Neural crest cell (in vitro differentiated cells): ENCODE measurements around the gene CIDEB. TPM values are rescaled to one million over a fixed set of nuclear protein-coding genes. Genes with fewer than 3 reads are reported as not detected.
A peak's percentile ranks its signal among the peaks of the same experiment; 100 is the strongest.

Source experiments
- DNase-seq: peaks from one replicate; pipeline ENCODE4 v3.0.0; 2021; ENCODE audit warnings: low read depth, mixed read lengths, low spot score
- H3K27ac Mint-ChIP-seq: one replicate; pipeline ENCODE4 v1.8.0; 2021; ENCODE audit warnings: mild to moderate bottlenecking, mixed read lengths; ENCODE audit not compliant: unreplicated experiment
- H3K27me3 Mint-ChIP-seq: 2 replicates; pipeline ENCODE4 v1.8.0; 2021; ENCODE audit warnings: low read depth, mild to moderate bottlenecking, mixed read lengths
- H3K36me3 Mint-ChIP-seq: 2 replicates; pipeline ENCODE4 v1.8.0; 2021; ENCODE audit warnings: low read depth, mild to moderate bottlenecking, mixed read lengths
- H3K4me1 Mint-ChIP-seq: 2 replicates; pipeline ENCODE4 v1.8.0; 2021; ENCODE audit warnings: mixed read lengths
- H3K4me3 Mint-ChIP-seq: one replicate; pipeline ENCODE4 v1.8.0; 2021; ENCODE audit warnings: mild to moderate bottlenecking, mixed read lengths
- H3K9me3 Mint-ChIP-seq: 2 replicates; pipeline ENCODE4 v1.8.0; 2021; ENCODE audit warnings: mixed read lengths
- total RNA-seq: library from RNA; stranded (reverse); gene quantifications from 2 replicates; pipeline ENCODE4 v1.2.1, GENCODE V29; 2021
- TF ChIP-seq, protein P1 (sequence below): fragments of 200-600 bp; sonication (generic); conservative IDR thresholded peaks from 2 replicates; pipeline ENCODE4 v1.5.0; 2021; ENCODE audit warnings: antibody characterized with exemption, mild to moderate bottlenecking

Gene CIDEB
- total RNA-seq, 1 donor from 2014 or later, result not detected

DNA sequence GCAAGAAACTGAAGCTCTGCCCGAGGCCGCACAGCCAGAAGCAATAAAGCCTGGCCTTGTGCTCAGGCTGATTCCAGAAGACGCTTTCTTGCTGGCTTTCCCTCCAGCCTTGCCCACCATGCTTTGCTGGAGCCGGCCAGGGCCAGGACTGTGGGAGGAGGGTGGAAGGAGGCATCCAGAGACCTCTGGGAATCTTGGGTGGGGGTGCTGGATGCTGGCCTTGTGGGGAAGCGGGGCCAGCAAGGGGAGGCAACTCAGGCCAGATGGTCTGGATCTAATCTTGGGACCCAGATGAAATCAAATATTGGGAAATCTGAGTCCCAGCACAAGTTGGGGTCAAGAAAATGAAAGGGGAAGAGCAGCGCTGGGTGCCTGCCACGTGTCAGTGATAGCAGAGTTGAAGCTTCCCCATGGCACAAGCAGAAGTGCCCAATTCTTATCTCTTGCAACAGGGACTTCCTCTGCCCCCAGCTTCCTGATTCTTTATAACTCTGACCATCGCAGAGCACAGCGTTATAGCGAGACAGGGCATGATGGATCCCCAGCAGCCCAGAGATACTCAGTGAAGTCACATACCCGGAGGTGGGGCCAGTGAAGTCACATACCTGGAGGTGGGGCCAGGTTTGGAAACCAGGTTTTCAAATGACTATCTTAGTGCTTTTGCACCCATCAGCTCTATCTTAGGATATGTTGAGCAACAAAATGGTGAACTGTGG, 30.0 kb downstream of the CIDEB start:
- Mint-ChIP-seq H3K4me3 (no peak overlapping the region), H3K27me3 (no peaks in the 10 kb centered on the region), H3K4me1 (peaks cover under 1% of the 10 kb centered on the region), H3K27ac (no peak overlapping the region), H3K36me3 (no peaks in the 10 kb centered on the region), H3K9me3 (no peaks in the 10 kb centered on the region)
- DNase-seq, result no peak
- TF ChIP-seq, protein P1, sequence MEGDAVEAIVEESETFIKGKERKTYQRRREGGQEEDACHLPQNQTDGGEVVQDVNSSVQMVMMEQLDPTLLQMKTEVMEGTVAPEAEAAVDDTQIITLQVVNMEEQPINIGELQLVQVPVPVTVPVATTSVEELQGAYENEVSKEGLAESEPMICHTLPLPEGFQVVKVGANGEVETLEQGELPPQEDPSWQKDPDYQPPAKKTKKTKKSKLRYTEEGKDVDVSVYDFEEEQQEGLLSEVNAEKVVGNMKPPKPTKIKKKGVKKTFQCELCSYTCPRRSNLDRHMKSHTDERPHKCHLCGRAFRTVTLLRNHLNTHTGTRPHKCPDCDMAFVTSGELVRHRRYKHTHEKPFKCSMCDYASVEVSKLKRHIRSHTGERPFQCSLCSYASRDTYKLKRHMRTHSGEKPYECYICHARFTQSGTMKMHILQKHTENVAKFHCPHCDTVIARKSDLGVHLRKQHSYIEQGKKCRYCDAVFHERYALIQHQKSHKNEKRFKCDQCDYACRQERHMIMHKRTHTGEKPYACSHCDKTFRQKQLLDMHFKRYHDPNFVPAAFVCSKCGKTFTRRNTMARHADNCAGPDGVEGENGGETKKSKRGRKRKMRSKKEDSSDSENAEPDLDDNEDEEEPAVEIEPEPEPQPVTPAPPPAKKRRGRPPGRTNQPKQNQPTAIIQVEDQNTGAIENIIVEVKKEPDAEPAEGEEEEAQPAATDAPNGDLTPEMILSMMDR, result no peak

DNA sequence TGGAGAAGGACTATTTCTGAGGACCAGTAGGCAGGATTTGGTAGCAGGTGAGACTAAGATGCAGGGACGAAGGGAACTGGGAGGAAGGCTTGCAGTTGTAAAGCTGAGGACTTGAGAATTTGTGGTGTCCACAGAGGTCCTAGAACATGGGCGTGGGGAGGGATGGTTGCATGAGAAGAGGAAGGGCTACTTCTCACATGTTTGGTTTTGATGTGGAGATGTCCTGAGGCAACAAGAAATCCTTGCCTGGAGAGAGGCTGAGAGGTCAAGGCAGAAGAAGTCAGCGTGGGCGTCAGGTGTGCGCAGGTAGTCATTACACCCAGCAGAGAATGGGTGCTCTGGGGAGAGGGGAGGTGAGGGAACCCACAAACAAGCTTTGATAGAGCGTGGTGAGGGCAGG, 30.7 kb downstream of the CIDEB start:
- H3K27me3 Mint-ChIP-seq, result no peaks in the 10 kb centered on the region
- H3K9me3 Mint-ChIP-seq, result no peaks in the 10 kb centered on the region
- H3K4me1 Mint-ChIP-seq, result peaks cover 8% of the 10 kb centered on the region
- H3K4me3 Mint-ChIP-seq, result no peak overlapping the region
- H3K27ac Mint-ChIP-seq, result no peak overlapping the region
- TF ChIP-seq, protein P1, result no peak
- no peak for DNase-seq
- no peaks in the 10 kb centered on the region for H3K36me3 Mint-ChIP-seq

DNA sequence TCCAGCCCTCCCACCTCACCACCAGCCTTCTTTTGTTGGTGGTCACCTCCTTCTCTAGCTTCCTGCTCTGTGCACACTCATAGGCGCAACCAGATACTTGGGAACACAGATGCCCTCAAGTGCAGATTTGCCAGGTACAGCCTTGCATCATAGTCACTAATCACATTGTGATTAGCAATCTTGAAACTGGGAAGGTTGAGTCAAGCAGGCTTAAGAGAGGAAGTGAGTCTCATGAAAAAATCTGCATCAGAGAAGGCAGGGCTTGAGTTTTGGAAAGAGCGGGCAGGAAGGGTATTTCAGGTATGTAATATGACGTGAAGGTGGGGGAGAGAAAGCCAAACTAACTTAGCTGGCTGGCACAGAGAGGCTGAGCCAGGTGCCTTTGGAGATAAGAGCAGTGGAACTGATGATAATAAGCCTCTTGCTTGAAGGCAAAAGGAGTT, 33.7 kb downstream of the CIDEB start:
- Mint-ChIP-seq H3K36me3 (no peaks in the 10 kb centered on the region), H3K9me3 (no peaks in the 10 kb centered on the region), H3K27ac (no peak overlapping the region), H3K4me1 (peaks cover 18% of the 10 kb centered on the region), H3K4me3 (peak overlapping the region; percentile 69), H3K27me3 (no peaks in the 10 kb centered on the region)
- TF ChIP-seq, protein P1, result no peak
- DNase-seq, result no peak

DNA sequence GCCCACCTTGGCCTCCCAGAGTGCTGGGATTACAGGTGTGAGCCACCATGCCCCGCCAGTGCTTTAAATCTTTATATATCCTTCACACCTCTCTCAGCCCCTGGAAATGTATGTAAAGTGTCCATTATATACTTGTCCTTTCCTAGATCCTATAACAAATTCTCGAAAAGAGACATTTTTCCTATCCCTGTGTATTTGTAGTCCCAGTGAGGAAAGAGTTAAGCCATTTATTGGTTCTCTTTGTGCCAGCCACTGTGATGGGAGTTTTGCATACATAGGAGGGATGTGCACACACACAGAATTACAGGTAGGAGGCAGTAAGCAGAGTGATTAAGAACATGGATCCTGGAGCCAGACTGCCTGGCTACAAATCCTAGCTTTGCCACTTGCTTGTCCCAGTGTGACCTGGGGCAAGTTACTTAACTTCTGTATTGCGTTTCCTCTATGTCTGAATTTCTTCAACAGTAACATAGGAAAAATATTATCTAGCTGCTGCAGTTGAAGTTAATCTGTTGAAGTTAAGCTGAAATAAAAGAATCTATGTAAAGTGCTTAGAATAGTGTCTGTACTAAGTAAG, 34.3 kb downstream of the CIDEB start:
- TF ChIP-seq, protein P1, result no peak
- Mint-ChIP-seq H3K36me3 (no peaks in the 10 kb centered on the region), H3K9me3 (no peaks in the 10 kb centered on the region), H3K27ac (no peak overlapping the region), H3K27me3 (no peaks in the 10 kb centered on the region), H3K4me1 (peaks cover 18% of the 10 kb centered on the region), H3K4me3 (peak overlapping the region; percentile 69)
- no peak for DNase-seq

DNA sequence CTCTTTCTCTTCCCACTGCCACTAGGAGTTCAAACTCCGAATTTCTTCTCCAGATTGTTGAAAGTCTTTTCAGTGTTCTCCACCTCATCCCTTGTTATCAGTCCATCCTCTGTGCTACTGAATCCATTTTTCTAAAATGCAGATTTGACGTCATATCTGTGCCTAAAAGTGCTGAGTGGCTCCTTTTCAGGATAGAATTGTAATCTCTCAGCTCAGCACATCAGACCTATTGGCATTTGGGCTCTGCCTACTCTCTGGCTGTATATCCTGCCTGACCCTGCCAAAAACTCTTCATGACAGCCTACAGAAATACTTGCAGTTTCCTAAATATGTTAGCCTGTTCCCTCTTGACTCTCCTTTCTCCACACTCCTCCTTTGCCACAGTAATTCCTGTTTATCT, 35.3 kb downstream of the CIDEB start:
- DNase-seq, result no peak
- TF ChIP-seq, protein P1, result no peak
- H3K4me3 Mint-ChIP-seq, result peak overlapping the region; percentile 93
- no peaks in the 10 kb centered on the region for H3K27me3 Mint-ChIP-seq
- no peaks in the 10 kb centered on the region for H3K9me3 Mint-ChIP-seq
- peaks cover 18% of the 10 kb centered on the region for H3K4me1 Mint-ChIP-seq
- H3K27ac Mint-ChIP-seq, result no peak overlapping the region
- no peaks in the 10 kb centered on the region for H3K36me3 Mint-ChIP-seq
